ENCODE results near the gene HLA-DPA1. TPM values are rescaled to one million over a fixed set of nuclear protein-coding genes. Genes with fewer than 3 reads are reported as not detected.

HLA-DPA1 gene
- total and polyA plus RNA-seq, 4 donors, result 12.0 to 49.3 (median 29.2) TPM

- H3K4me3 ChIP-seq (ENCODE audit: low read depth in 1 of 3, low read length in 3 of 3), result no peak overlapping the region
- TF ChIP-seq HNF4G (IDR thresholded peaks at IDR 0.05), result no peak
- TF ChIP-seq, protein P1, sequence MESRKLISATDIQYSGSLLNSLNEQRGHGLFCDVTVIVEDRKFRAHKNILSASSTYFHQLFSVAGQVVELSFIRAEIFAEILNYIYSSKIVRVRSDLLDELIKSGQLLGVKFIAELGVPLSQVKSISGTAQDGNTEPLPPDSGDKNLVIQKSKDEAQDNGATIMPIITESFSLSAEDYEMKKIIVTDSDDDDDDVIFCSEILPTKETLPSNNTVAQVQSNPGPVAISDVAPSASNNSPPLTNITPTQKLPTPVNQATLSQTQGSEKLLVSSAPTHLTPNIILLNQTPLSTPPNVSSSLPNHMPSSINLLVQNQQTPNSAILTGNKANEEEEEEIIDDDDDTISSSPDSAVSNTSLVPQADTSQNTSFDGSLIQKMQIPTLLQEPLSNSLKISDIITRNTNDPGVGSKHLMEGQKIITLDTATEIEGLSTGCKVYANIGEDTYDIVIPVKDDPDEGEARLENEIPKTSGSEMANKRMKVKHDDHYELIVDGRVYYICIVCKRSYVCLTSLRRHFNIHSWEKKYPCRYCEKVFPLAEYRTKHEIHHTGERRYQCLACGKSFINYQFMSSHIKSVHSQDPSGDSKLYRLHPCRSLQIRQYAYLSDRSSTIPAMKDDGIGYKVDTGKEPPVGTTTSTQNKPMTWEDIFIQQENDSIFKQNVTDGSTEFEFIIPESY (IDR thresholded peaks at IDR 0.05), result no peak
- no peak for TF ChIP-seq RAD21 (IDR thresholded peaks at IDR 0.05)
- TF ChIP-seq FOXA2 (IDR thresholded peaks at IDR 0.05), result no peak
- TF ChIP-seq SP1 (IDR thresholded peaks at IDR 0.05), result no peak
- no peak for TF ChIP-seq GABPA (IDR thresholded peaks at IDR 0.05 in 1 of 2, conservative IDR thresholded peaks at IDR 0.05 in 1 of 2)
- no peak for TF ChIP-seq FOXA1 (IDR thresholded peaks at IDR 0.05)
- TF ChIP-seq, protein P2, sequence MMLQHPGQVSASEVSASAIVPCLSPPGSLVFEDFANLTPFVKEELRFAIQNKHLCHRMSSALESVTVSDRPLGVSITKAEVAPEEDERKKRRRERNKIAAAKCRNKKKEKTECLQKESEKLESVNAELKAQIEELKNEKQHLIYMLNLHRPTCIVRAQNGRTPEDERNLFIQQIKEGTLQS (IDR thresholded peaks at IDR 0.05), result no peak
- TF ChIP-seq JUND (IDR thresholded peaks at IDR 0.05), result no peak
- TF ChIP-seq NR2F2 (IDR thresholded peaks at IDR 0.05), result no peak
- TF ChIP-seq HNF4A (conservative IDR thresholded peaks at IDR 0.05), result no peak
- H3K9me3 ChIP-seq (ENCODE audit: control insufficient read depth in 4 of 4, low read length in 3 of 4), result no peaks in the 10 kb centered on the region
- 13% methylated on average over 1 of the region's 1 CpG for WGBS
- H3K4me1 ChIP-seq (ENCODE audit: control insufficient read depth in 4 of 4, insufficient read depth in 4 of 4, low read length in 3 of 4), result no peaks in the 10 kb centered on the region
- H3K27ac ChIP-seq (ENCODE audit: low read depth in 1 of 2, low read length in 2 of 2), result peak overlapping the region in 1 of 2 donors; percentile 62
- H3K27me3 ChIP-seq (ENCODE audit: control insufficient read depth in 4 of 4, insufficient read depth in 4 of 4, low read length in 3 of 4), result no peaks in the 10 kb centered on the region
- no peak for DNase-seq (ENCODE audit: low spot score)
- H3K36me3 ChIP-seq (ENCODE audit: control insufficient read depth in 4 of 4, insufficient read depth in 3 of 4, low read depth in 1 of 4, low read length in 3 of 4), result no peaks in the 10 kb centered on the region
- H3K9ac ChIP-seq (ENCODE audit: low read depth in 1 of 2, low read length in 2 of 2), result no peak overlapping the region
Measured at GRCh38 chr6:33028220-33028849, 45.1 kb downstream of the HLA-DPA1 start.

DNA sequence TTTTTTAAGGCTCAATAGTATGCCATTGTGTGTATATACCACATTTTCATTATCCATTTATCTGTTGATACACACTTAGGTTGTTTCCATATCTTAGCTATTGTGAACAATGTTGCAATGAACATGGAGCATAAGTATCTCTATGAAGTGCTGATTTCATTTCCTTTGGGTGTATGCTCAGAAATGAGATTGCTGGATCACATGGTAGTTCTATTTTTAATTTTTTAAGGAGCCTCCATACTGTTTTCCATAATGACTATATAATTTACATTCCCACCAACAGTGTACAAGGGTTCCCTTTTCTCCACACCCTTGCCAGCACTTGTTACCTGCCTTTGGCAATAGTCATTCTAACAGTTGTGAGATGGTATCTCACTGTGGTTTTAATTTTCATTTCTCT is 48.9 kb downstream of the HLA-DPA1 start:
- TF ChIP-seq, protein P2 (IDR thresholded peaks at IDR 0.05), result no peak
- TF ChIP-seq SP1 (IDR thresholded peaks at IDR 0.05) (no peak), GABPA (IDR thresholded peaks at IDR 0.05 in 1 of 2, conservative IDR thresholded peaks at IDR 0.05 in 1 of 2) (no peak), RAD21 (IDR thresholded peaks at IDR 0.05) (no peak), TAF1 (conservative IDR thresholded peaks at IDR 0.05) (no peak), YY1 (IDR thresholded peaks at IDR 0.05) (no peak), NR2F2 (IDR thresholded peaks at IDR 0.05) (no peak), EGR1 (IDR thresholded peaks at IDR 0.05; ENCODE audit: low read depth in 2 of 2) (no peak), RXRA (IDR thresholded peaks at IDR 0.05) (no peak), FOXA1 (IDR thresholded peaks at IDR 0.05) (no peak)
- TF ChIP-seq, protein P3, sequence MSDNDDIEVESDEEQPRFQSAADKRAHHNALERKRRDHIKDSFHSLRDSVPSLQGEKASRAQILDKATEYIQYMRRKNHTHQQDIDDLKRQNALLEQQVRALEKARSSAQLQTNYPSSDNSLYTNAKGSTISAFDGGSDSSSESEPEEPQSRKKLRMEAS (IDR thresholded peaks at IDR 0.05), result no peak
- TF ChIP-seq, protein P4, sequence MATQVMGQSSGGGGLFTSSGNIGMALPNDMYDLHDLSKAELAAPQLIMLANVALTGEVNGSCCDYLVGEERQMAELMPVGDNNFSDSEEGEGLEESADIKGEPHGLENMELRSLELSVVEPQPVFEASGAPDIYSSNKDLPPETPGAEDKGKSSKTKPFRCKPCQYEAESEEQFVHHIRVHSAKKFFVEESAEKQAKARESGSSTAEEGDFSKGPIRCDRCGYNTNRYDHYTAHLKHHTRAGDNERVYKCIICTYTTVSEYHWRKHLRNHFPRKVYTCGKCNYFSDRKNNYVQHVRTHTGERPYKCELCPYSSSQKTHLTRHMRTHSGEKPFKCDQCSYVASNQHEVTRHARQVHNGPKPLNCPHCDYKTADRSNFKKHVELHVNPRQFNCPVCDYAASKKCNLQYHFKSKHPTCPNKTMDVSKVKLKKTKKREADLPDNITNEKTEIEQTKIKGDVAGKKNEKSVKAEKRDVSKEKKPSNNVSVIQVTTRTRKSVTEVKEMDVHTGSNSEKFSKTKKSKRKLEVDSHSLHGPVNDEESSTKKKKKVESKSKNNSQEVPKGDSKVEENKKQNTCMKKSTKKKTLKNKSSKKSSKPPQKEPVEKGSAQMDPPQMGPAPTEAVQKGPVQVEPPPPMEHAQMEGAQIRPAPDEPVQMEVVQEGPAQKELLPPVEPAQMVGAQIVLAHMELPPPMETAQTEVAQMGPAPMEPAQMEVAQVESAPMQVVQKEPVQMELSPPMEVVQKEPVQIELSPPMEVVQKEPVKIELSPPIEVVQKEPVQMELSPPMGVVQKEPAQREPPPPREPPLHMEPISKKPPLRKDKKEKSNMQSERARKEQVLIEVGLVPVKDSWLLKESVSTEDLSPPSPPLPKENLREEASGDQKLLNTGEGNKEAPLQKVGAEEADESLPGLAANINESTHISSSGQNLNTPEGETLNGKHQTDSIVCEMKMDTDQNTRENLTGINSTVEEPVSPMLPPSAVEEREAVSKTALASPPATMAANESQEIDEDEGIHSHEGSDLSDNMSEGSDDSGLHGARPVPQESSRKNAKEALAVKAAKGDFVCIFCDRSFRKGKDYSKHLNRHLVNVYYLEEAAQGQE (IDR thresholded peaks at IDR 0.05), result no peak
- no peak for DNase-seq (ENCODE audit: low spot score)
- peaks cover 0 to 3% (median under 1%) of the 10 kb centered on the region in 4 donors for H3K4me1 ChIP-seq (ENCODE audit: control insufficient read depth in 4 of 4, insufficient read depth in 4 of 4, low read length in 3 of 4)
- no peaks in the 10 kb centered on the region for H3K36me3 ChIP-seq (ENCODE audit: control insufficient read depth in 4 of 4, insufficient read depth in 3 of 4, low read depth in 1 of 4, low read length in 3 of 4)
- H3K27me3 ChIP-seq (ENCODE audit: control insufficient read depth in 4 of 4, insufficient read depth in 4 of 4, low read length in 3 of 4), result no peaks in the 10 kb centered on the region
- H3K9me3 ChIP-seq (ENCODE audit: control insufficient read depth in 4 of 4, low read length in 3 of 4), result no peaks in the 10 kb centered on the region
- no peak overlapping the region for H3K27ac ChIP-seq (ENCODE audit: low read depth in 1 of 2, low read length in 2 of 2)
- no peak overlapping the region for H3K4me3 ChIP-seq (ENCODE audit: low read depth in 1 of 3, low read length in 3 of 3)
- H3K9ac ChIP-seq (ENCODE audit: low read depth in 1 of 2, low read length in 2 of 2), result no peak overlapping the region
